GM12873 (cell line): ENCODE measurements around the gene ATXN10.

Source experiments
- CTCF ChIP-seq: IDR thresholded peaks from 2 replicates; pipeline ENCODE4 v1.5.1; 2012; ENCODE audit warnings: low read depth, mild to moderate bottlenecking, moderate library complexity, low read length, control low read depth; ENCODE audit not compliant: insufficient read depth; ENCODE audit errors: missing control alignments

Gene ATXN10

DNA sequence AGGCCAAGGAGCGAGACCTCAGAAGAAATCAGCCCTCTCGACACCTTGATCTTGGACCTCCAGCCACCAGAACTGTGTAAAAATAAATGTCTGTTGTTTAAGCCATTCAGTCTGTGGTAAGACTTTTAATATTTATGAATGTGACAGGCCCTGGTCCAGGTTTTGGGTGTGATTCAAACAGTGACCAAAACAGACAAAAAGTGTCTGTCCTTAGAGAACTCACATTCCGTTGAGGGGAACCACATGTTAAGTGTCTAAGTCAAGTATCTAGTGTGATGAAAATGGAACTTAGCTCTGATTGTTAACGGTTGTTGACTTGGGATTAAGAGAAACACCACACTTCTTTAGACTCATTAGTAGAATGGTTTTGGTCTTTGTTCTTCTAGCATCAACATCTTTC is 22.2 kb downstream of the ATXN10 start:
- TF ChIP-seq CTCF: no peak

- TF ChIP-seq CTCF: no peak
Measured at GRCh38 chr22:45696227-45696626, 24.6 kb downstream of the ATXN10 start.

- no peak for TF ChIP-seq CTCF
Measured at GRCh38 chr22:45698094-45698493, 26.5 kb downstream of the ATXN10 start.

- no peak for TF ChIP-seq CTCF
Measured at GRCh38 chr22:45702981-45703380, 31.3 kb downstream of the ATXN10 start.

GRCh38 chr22:45703758-45704157 is 32.1 kb downstream of the ATXN10 start:
- no peak for TF ChIP-seq CTCF

DNA sequence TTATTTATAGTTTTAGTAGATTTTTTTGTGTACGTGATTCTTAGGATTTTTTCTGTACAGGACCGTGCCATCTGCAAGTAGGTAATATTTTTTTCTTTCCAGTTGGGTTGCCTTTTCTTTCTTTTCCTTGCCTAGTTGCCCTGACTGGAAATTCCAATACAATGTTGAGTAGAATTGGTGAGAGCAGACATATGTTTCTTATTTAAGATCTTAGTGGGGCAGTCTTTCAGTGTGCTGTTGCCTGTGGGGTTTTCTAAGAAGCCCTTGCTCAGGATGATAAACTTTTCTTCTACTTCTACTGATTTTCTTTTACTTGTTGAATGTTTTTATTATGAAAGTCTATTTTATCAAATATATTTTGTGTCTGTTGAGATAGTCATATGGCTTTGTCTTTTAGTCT is 33.0 kb downstream of the ATXN10 start:
- TF ChIP-seq CTCF: no peak

GRCh38 chr22:45707605-45708004 is 36.0 kb downstream of the ATXN10 start:
- TF ChIP-seq CTCF: no peak
